ENCODE data around the gene TGM6. TPM values are rescaled to one million over a fixed set of nuclear protein-coding genes. Genes with fewer than 3 reads are reported as not detected.

TGM6 gene
- total and polyA plus RNA-seq, 4 donors: not detected

DNA sequence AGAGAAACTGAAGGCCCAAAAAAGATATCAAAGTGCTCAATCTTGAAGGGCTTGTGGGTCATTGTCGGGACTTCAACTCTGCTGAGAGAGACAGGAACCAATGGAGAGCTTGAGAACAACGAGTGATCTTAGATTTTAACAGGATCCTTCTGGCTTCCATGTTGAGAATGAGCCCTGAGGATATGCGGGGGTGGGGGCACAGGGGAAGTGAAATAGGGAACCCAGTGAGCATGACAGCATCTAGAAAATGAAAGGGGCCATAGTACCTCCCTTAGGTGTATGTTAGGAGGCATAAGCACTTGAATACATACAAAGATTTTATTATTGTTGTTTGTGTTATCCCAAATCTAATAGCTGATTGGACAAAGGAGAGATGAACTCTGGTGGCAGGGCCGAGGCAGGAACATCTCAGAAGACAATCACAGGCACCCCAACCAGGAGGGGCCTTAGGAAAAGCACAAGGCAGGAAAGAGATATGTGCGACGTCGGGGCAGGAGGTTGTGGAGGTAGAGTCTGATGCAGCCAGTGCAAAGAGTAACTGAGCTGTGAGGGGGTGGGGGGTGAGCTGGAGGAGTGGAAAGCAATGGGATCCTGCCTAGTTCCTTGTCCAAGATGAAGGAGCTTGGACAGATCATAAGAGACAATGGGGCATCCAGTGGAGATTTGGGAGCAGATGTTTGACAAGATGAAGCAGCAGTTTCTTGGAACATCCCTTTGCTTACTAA is 10.4 kb downstream of the TGM6 start:
- Histone ChIP-seq H3K9me3 (ENCODE audit: control insufficient read depth in 4 of 4, insufficient read depth in 3 of 4, low read length in 3 of 4) (peaks cover 0 to 16% (median 3%) of the 10 kb centered on the region in 4 donors), H3K27ac (ENCODE audit: low read depth in 1 of 2, low read length in 1 of 2) (no peak overlapping the region), H3K4me1 (ENCODE audit: control insufficient read depth in 5 of 5, insufficient read depth in 5 of 5, low read length in 5 of 5) (no peaks in the 10 kb centered on the region), H3K4me3 (no peak overlapping the region), H3K9ac (ENCODE audit: insufficient read depth in 1 of 2, low read length in 2 of 2) (no peak overlapping the region), H3K27me3 (ENCODE audit: control insufficient read depth in 3 of 3, insufficient read depth in 3 of 3, low read length in 2 of 3) (peaks cover 0 to 5% (median 0%) of the 10 kb centered on the region in 3 donors), H3K36me3 (ENCODE audit: control insufficient read depth in 4 of 4, insufficient read depth in 4 of 4, low read length in 4 of 4) (no peaks in the 10 kb centered on the region)
- TF ChIP-seq, protein P1, sequence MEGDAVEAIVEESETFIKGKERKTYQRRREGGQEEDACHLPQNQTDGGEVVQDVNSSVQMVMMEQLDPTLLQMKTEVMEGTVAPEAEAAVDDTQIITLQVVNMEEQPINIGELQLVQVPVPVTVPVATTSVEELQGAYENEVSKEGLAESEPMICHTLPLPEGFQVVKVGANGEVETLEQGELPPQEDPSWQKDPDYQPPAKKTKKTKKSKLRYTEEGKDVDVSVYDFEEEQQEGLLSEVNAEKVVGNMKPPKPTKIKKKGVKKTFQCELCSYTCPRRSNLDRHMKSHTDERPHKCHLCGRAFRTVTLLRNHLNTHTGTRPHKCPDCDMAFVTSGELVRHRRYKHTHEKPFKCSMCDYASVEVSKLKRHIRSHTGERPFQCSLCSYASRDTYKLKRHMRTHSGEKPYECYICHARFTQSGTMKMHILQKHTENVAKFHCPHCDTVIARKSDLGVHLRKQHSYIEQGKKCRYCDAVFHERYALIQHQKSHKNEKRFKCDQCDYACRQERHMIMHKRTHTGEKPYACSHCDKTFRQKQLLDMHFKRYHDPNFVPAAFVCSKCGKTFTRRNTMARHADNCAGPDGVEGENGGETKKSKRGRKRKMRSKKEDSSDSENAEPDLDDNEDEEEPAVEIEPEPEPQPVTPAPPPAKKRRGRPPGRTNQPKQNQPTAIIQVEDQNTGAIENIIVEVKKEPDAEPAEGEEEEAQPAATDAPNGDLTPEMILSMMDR (IDR thresholded peaks at IDR 0.05; ENCODE audit: control extremely low read depth, extremely low read depth): no peak
- ATAC-seq (ENCODE audit: insufficient read depth, low FRiP score) (no peak), DNase-seq (no peak)
- 55 to 71% methylated on average over 7 of the region's 7 CpGs for WGBS, 2 donors

DNA sequence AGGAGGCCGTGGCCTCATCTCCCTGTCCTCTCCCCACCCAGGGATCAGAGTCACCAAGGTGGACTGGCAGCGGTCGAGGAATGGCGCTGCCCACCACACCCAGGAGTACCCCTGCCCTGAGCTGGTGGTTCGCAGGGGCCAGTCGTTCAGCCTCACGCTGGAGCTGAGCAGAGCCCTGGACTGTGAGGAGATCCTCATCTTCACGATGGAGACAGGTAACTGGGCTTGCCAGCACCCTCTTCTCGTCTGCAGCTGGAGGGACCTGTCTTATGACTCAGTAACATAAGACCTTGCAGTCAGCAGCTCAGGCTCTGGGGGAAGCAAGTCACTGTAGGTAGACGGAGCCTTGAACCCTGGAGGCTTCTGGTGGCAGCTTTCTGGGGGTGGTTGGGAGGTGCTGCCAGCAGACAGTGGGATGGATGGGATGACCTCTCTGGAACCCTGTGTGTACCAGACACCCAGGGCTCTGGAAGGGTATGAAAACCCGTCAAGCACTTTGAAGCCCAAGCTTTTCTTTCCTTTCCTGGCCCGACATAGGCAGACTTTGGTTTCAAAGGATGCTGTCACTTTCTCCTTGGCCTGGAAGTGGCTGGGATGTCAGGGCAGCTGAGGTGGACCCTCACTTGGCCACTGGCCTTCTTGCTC is 13.8 kb downstream of the TGM6 start:
- 87 to 90% methylated on average over 12 of the region's 12 CpGs for WGBS, 2 donors
- TF ChIP-seq, protein P1 (IDR thresholded peaks at IDR 0.05; ENCODE audit: control extremely low read depth, extremely low read depth): no peak
- no peak for DNase-seq
- Histone ChIP-seq H3K4me1 (ENCODE audit: control insufficient read depth in 5 of 5, insufficient read depth in 5 of 5, low read length in 5 of 5) (no peaks in the 10 kb centered on the region), H3K27ac (ENCODE audit: low read depth in 1 of 2, low read length in 1 of 2) (no peak overlapping the region), H3K9me3 (ENCODE audit: control insufficient read depth in 4 of 4, insufficient read depth in 3 of 4, low read length in 3 of 4) (peaks cover 0 to 7% (median 0%) of the 10 kb centered on the region in 4 donors), H3K4me3 (no peak overlapping the region), H3K27me3 (ENCODE audit: control insufficient read depth in 3 of 3, insufficient read depth in 3 of 3, low read length in 2 of 3) (peaks cover 0 to 5% (median 0%) of the 10 kb centered on the region in 3 donors), H3K9ac (ENCODE audit: insufficient read depth in 1 of 2, low read length in 2 of 2) (no peak overlapping the region), H3K36me3 (ENCODE audit: control insufficient read depth in 4 of 4, insufficient read depth in 4 of 4, low read length in 4 of 4) (no peaks in the 10 kb centered on the region)
- no peak for ATAC-seq (ENCODE audit: insufficient read depth, low FRiP score)

- Histone ChIP-seq H3K27me3 (ENCODE audit: control insufficient read depth in 3 of 3, insufficient read depth in 3 of 3, low read length in 2 of 3) (peaks cover 0 to 5% (median 0%) of the 10 kb centered on the region in 3 donors), H3K27ac (ENCODE audit: low read depth in 1 of 2, low read length in 1 of 2) (no peak overlapping the region), H3K4me1 (ENCODE audit: control insufficient read depth in 5 of 5, insufficient read depth in 5 of 5, low read length in 5 of 5) (no peaks in the 10 kb centered on the region), H3K4me3 (no peak overlapping the region), H3K9ac (ENCODE audit: insufficient read depth in 1 of 2, low read length in 2 of 2) (no peak overlapping the region), H3K9me3 (ENCODE audit: control insufficient read depth in 4 of 4, insufficient read depth in 3 of 4, low read length in 3 of 4) (peaks cover 0 to 5% (median 0%) of the 10 kb centered on the region in 4 donors), H3K36me3 (ENCODE audit: control insufficient read depth in 4 of 4, insufficient read depth in 4 of 4, low read length in 4 of 4) (no peaks in the 10 kb centered on the region)
- no peak for DNase-seq
- 74 to 88% methylated on average over 9 of the region's 9 CpGs for WGBS, 2 donors
- ATAC-seq (ENCODE audit: insufficient read depth, low FRiP score): no peak
- TF ChIP-seq, protein P1 (IDR thresholded peaks at IDR 0.05; ENCODE audit: control extremely low read depth, extremely low read depth): no peak
Observed at GRCh38 chr20:2395136-2395535, 14.4 kb downstream of the TGM6 start.
